ENCODE data around the gene ASPSCR1. TPM values are rescaled to one million over a fixed set of nuclear protein-coding genes. Genes with fewer than 3 reads are reported as not detected.
"Not testable (repeated sequence)": the region's sequence is repeated elsewhere in the genome, so short reads cannot be mapped to it uniquely, and the experiment has no call there.

The ASPSCR1 gene
- total RNA-seq, 1 donor from 2014 or later = 31.5 TPM

DNA sequence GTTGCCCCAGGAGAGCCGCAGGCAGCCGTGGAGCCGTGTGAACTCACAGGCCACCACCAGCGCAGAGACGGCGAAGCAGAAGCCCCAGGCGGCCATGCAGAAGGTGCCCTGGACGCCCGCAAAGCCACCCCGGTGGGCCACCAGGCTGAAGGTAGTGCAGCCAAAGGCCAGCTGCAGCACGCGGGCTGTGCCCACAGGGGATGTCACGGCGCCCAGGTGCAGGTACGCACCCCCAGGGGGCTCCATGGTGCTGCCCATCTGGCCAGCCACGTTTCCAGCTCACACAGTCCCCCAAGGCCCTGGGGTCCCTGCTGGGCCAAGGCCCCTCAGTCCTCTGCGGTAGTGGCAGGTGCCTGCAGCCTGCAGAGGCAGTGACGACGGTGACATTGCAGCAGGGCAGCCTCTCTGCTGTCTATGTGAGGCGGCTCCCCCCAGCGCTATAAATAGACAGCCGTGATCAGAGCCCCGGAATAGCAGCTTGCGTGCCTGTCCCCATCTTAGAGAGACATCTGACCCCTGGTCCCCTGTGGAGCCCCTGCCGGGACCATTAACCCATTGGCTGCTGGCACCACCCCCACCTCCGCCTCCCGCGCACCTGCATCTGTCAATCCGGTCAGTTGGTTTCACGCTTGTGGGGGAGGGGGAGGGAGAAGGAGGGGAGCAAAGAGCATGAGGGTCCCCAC, 35.8 kb upstream of the ASPSCR1 start:
- DNase-seq (ENCODE audit: low spot score) = no peak

DNA sequence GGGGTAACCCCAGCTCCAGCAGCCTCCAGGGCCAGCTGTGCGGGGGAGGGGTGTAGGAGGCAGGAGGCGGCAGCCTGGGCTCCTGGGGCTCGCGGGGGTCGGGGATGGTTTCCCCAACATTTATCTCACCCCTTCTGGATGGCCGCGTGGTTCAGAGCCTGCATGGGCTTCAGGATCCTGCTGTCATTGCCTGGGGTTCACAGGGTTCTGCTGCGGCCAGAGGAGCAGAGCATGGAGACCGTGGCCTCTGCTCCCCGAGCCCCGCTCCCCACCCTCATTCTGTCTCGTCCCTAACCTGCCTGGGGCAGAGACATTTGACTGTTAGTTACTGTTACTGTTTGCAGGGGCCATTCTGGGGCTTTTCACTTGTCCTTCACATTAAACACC, 35.3 kb upstream of the ASPSCR1 start:
- DNase-seq (ENCODE audit: low spot score) = no peak

DNA sequence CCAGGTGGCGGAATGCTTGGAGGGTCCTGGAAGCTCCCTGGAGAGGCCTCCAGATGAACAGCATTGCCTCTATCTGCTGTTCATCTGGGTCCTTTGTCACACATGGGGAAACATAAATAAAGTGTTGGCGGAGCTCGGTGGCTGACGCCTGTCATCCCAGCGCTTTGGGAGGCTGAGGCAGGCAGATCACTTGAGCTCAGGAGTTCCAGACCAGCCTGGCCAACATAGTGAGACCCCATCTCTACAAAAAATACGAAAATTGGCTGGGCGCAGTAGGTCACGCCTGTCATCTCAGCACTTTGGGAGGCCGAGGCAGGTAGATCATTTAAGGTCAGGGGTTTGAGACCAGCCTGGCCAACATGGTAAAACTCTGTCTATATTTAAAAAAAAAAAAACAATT, 32.6 kb upstream of the ASPSCR1 start:
- DNase-seq (ENCODE audit: low spot score) = no peak

DNA sequence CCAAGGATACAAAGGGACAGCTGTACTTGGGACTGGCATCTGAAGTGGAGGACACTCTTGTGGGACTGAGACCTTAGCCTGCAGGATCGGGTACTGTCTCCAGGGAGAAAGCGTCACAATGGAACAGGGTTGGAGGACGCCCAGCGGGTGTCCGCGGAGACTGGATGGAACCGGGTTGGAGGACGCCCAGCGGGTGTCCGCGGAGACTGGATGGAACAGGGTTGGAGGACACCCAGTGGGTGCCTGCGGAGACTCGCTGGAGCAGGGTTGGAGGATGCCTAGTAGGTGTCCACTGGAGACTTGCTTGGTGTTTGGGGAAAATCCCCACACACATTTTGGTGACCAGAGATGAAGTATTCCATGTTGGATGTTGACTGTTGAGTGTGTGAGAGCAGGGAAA, 30.2 kb upstream of the ASPSCR1 start, which contains the start of gene MYADML2:
TSS of gene MYADML2 (minus strand) at position 45 of the 400 bp plus-strand sequence. CDS start 5,492 bp downstream, outside the sequence.
- no peak for DNase-seq (ENCODE audit: low spot score)

DNA sequence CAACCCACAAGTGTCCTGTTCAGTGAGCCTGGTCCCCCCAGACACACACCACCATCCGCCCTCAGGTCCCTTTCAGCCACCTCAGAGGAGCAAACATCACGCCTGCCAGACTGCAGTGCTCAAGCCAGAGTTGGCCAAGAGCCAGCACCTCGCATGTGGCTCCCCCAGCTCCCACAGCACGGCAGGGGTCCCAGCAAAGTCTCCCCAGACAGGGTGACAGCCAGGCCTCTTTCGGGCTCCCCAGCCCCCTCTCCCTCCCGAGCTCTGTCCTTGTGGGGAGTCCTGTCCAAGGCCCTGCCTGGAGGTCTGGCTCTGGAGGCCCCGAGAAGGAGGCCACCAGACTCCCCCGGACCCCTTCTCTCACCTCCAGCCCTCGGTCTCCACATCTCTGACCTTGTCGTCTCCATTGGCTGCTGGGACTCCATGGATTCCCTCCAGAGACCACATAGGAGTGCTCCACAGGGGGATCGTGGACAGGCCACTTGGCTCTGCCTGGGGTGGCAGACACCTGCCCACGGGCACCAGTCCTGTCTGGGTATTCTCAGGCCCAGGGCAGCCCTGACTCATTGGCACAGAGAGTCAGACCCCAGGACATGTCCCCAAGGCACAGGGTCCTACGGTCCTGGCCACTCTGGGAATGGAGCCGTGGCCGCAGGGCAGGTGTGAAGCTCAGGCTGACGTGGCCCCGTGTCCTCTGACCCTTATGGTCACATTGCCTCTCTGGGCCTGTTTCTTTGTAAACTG, 28.6 kb upstream of the ASPSCR1 start:
- no peak for DNase-seq (ENCODE audit: low spot score)

DNA sequence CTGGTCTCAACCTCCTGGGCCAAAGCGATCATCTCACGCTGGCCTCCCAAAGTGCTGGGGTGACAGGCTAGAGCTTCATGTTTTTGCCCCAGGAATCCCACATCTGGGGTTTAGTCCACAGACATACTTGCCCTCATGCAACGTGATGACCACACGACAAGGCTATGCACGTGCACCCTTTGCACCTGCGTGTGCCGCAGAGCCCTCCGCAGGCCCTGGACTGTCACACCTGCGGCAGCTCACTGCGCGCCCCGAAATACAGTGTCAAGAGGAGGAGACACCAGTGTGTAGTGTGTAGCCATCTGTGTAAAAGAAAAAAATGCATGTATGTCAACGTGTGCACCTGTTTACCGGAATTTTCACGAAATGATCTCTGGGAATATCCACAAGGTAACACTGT, 26.9 kb upstream of the ASPSCR1 start:
- DNase-seq (ENCODE audit: low spot score) = no peak

DNA sequence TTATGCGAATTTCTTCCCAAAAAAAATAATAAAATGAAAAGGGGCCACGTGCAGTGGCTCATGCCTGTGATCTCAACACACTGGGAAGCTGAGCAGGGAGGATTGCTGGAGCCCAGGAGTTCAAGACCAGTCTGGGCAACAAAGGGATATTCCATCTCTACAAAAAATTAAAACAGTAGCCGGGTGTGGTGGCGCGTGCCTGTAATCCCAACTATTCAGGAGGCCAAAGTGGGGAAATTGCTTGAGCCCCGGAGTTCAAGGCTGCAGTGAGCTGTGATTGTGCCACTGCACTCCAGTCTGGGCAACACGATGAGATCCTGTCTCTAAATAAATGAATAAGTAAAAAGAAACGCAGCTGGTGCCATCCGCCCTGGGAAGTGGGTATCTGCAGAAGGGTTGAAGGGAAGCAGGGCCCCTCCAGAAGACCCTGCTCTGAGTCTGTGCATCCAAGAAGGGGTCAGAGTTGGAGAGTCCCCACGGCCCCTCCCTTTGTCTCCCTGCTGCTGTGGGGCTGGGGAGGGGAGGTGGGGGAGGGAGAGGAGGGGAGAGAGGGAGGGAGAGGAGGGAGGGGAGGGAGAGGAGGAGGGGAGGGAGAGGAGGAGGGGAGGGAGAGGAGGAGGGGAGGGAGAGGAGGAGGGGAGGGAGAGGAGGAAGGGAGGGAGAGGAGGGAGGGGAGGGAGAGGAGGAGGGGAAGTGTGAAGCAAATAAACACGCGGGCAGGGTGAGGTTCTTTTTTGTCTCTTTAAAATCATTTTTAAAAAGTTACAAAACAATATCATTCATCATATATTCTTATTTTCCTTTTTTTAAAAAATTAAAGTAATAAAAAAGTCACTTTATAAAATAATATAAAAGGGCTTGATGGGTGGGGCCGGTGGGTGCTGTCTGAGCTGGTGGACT, 25.4 kb upstream of the ASPSCR1 start:
- DNase-seq (ENCODE audit: low spot score) = no peak

DNA sequence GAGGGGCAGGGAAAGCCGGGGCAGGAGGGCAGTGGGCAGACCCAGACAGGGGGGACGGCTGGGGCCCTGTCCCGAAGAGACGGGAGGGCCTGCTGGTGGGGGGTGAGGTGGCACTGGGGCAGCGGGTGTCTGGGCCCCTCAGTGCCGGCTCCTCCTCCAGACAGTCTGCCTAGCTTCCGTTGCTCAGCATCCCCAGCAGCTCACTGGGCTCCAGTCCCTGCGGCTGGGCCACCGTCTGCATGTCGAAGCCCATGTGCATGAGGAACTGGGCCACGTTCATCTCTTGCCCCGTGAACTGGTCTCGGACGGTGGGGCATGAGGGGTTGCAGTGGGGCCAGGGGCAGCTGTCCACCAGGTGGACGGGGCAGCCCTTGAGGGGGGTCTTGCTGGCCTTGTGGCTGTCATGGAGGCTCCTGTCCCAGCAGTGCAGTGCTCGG, 24.6 kb upstream of the ASPSCR1 start:
- DNase-seq (ENCODE audit: low spot score) = no peak

DNA sequence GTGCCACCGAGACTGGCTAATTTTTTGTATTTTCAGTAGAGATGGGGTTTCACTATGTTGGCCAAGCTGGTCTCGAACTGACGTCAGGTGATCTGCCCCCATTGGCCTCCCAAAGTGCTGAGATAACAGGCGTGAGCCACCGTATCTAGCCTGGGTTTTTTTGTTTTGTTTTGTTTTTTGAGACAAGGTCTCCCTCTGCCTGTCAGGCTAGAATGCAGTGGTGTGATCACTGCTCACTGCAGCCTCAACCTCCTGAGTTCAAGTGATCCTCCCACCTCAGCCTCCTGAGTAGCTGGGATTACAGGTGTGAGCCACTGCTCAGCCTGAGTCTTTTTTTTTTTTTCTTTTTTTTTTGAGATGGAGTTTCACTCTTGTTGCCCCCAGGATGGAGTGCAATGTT, 24.0 kb upstream of the ASPSCR1 start:
- not testable (repeated sequence) for DNase-seq (ENCODE audit: low spot score)

DNA sequence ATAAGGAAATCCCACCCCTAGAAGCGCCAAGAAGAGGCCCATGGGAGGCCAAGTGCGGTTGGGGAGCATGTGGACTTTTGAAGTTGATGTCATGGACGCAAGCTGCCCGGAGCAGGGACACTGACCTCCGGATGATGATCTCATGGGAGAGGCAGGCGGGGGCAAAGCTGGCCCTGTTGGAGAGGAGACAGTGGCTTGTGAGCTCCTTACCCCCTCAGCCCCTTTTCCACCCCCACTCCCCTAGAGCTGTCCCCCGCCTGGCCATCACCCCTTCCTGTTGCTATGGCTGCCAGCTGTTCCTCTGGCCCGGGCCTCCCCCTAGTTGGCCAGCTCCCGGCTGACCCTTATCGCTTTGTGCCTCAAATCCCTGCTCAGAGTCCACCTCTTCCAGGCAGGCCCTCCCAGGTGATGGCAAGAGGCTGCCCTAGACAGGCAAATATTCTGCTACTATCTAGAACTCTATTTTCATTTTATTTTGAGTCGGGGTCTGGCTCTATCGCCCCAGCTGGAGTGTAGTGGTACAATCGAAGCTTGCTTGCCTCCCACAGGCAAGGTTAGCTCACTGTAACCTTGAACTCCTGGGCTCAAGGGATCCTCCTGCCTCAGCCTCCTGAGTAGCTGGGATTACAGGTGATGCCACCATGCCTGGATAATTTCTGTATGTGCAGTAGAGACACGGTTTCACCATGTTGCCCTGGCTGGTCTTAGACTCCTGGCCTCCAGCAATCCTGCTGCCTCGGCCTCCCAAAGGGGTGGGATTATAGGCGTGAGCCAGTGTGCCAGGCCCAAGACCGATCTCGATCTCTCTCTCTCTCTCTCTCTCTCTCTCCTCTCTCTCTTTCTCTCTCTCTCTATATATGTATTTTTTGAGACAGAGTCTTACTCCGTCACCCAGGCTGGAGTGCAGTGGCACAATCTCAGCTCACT, 23.0 kb upstream of the ASPSCR1 start:
- no peak for DNase-seq (ENCODE audit: low spot score)

DNA sequence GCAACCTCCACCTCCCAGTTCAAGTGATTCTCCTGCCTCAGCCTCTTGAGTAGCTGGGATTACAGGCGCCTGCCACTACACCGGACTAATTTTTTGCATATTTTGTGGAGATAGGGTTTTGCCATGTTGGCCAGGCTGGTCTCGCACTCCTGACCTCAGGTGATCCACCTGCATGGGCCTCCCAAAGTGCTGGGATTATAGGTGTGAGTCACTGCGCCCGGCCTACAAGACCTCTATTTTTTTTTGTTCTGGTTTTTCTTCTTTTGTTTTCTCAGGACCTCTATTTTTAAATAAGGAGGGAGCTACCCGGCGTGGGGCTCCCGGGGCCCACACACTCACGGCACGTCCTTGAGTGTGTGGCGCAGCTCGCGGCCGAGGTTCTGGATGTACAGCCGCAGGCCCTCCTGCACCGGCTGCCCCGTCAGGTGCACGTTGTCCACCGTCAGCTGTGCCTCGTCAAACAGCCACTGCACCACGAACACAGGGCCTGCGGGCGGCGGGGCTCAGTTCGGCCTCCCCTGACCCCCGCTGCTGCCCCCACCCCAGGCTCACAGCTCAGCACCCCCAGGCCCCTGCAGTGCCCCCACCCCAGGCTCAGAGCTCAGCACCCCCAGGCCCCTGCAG, 22.3 kb upstream of the ASPSCR1 start:
- DNase-seq (ENCODE audit: low spot score) = no peak

DNA sequence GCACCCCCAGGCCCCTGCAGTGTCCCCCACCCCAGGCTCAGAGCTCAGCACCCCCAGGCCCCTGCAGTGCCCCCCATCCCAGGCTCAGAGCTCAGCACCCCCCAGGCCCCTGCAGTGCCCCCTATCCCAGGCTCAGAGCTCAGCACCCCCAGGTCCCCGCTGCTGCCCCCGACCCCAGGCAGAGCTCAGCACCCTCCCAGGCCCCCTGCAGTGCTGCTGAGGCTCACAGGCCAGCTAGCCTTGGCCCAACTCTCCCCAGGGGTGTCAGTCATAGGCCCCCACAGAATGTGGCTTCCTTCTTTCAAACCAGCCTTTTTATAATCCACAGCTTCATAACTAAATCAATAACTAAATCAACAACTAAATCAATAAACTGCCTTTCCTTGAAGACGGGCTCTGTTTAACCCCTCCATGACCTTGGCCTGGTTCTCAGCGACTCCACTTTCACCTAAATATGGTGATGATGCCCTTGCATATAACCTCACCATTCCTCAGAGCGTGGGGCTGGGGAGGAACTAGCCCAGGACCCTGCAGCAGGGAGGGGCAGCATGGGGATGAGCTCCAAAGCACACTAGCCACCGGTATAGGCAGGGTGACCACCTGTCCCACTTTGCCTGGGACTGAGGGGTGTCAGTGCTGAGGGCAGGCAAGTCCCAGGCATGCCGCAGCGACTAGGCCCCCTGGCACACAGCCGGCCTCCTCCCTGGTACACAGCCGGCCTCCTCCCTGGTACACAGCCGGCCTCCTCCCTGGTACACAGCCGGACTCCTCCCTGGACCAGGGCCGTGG, 21.5 kb upstream of the ASPSCR1 start:
- no peak for DNase-seq (ENCODE audit: low spot score)

DNA sequence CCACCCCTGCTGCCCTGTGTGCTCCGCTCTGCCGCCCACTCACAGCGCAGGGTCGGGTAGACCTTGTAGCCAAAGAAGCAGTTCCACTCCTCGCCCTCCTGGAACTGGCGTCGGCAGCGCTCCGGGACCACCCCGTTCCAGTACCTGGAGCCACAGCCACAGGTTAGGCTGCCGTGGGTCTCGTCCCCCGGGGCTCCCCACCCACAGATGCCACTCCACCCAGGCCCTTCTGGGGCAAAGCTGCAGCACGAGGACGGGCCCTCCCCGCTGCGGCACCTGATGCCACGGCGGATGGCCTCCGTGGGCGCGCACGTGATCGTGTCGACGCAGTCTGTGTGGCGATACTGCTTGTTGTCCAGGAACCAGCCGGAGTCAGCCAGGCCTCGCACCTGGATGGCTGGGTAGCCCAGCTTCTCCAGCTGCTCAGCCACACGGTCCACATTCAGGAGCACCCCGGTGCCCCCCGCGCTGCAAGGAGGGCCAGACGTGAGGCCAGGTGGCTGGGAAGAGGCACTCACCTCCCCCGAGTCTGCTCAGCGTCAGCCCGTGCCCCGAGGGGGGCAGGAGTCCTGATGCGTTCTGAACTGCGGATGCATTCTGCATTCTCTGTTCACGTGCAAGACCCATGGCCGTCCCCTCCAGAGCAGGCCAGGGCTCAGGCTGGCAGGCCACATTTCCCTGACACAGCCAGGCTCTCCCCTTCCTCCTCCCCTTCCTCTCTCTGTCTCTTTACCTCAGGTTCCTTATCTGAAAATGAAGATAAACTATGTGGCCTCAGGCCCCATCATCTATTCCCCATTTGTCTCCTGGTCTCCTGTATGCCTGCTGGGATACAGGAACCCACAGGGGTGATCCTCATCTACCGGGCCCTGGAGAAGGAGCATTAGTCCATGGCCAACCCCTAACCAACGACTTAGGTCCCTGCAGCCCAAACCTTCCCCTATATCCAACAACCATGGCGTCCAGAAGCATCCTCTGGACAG, 20.5 kb upstream of the ASPSCR1 start:
- no peak for DNase-seq (ENCODE audit: low spot score)

DNA sequence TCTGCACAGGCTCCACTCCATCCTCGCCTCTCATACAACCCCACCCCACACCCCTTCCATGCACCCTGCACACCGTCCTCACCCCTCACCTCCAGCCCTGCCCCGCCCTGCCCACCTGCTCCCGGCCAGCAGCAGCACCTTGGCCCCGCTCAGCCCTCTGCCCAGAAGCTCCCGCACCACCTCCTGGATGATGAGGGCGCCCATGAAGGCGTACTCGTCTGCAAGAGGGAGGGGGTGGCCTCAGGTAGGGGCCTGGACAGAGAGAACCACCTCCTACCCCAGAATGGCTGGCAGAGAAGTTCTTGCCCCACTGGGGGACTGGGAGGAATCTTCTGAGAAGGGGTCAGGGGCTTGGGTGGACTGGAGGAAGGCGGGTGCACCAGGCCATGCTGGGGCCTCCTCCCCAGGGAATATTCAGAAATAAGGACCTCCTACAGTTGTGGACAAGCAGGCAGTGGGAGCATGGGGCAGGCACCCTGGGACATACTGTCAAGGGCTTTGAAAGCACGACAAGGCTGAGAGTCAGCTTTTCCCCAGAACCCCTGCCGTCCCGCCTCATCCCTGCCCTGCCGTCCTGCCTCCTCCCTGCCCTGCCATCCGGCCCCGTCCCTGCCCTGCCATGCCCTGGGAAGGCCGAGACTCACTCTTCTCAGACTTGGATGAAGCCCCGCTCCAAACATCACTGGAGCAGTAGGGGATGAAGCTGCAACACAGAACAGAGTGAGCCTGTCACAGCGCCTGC, 19.6 kb upstream of the ASPSCR1 start:
- DNase-seq (ENCODE audit: low spot score) = no peak

DNA sequence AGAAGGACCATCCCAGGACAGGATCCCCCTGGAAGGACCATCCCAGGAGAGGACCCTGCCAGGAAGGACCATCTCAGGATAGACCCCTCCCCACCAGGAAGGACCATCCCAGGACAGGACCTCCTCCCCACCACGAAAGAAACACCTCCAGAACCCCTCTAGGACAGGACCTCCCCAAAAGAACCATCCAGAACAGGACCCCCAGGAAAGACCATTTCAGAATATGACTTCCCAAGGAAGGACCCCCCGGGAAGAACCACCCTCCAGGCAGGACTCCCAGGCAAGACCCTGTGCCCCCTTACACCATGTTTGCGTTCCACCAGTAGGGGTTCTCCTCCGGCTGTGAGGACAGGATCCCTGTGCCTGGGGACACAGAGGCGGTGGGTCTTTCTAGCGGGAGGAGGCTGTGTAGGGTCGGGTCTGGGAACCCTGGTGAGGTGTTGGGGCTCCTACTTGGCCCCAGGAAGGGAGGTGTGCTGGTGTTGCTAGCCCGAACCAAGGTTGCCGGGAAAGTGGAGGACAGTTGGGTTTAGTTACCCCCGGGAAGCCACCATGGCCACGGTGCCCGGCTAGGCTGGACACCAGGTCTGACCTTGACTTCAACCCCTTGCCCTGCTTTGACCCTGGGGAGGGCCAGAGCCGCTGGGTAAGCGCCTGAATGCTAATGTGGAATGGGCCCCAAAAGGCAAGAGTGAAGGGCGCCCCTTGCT, 18.6 kb upstream of the ASPSCR1 start:
- DNase-seq (ENCODE audit: low spot score) = no peak

DNA sequence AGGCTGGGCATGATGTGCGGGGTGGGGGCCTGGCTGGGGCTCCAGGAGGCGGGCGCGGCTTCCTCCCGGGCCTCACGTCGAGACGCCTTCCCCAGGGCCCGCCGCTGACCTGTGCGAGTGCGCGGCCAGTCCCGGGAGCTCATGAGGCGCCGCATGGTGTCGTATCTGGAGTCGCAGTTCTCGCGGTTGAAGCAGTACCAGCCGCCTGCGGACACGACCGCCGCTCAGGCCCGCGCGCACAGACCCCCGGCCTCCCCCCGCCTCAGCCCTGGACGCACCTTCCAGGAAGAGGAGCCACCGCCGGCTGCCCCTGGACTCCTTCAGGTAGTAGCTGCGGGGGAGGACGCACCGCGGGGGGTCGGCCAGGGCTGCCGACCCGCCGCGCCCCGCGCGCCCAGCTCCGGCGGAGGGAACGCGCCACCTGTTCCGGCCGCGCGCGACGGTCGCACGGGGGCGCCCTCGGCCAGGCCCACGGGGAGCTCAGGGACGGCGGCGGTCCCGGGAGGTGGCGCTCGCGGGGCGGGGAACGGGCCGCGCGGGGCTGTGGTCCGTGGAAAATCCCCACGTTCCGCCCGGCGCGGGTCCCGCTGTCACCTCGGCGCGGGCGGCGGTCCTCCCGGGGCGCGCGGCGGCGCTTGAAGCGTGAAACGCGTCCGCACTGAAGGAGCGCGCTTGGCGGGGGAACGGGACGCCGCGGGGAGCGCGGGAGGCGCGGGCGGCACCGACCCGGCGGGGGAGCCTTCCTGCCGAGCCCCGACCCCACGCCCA, 17.9 kb upstream of the ASPSCR1 start:
- DNase-seq (ENCODE audit: low spot score) = no peak

Data from mesenteric fat pad (tissue), 1 donor.